GM18951 (cell line): Measurements from ENCODE around the gene IMPA2.

Experiments
- POLR2A ChIP-seq: IDR thresholded peaks from 4 replicates; pipeline ENCODE4 v1.6.1; 2011; ENCODE audit warnings: mild to moderate bottlenecking; ENCODE audit not compliant: insufficient read length, insufficient read depth; ENCODE audit errors: extremely low read depth
- in situ Hi-C: fragments of 300-500 bp; cut with MboI; formaldehyde crosslinking; loops from one replicate; pipeline ENCODE4 v1.12.0; 2022; ENCODE audit warnings: low sequenced_read_pairs, mixed read lengths, inconsistent platforms; ENCODE audit not compliant: unreplicated experiment

IMPA2 gene

DNA sequence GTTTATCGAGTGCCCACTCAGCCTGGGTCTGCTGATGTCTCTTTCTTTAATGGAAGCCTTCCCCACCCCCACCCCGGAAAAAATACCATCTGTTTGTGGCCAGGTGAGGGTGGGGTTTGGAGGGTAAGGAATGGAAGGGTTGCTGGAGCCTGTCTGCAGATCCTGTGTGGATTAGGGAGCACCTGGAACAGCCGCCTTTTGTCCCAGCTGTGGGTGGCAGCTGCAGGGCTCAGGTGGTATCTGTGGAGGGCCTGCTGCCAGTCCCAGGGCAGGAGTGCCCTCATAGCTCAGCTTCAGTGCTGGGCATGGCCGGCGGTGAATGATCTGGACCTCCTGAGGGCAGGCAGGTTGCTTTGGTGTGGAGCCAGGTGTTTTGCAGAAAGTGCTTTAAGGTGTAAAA lies 45.3 kb downstream of the IMPA2 start:
- in situ Hi-C loops, result no loop called here
- TF ChIP-seq POLR2A, result no peak

DNA sequence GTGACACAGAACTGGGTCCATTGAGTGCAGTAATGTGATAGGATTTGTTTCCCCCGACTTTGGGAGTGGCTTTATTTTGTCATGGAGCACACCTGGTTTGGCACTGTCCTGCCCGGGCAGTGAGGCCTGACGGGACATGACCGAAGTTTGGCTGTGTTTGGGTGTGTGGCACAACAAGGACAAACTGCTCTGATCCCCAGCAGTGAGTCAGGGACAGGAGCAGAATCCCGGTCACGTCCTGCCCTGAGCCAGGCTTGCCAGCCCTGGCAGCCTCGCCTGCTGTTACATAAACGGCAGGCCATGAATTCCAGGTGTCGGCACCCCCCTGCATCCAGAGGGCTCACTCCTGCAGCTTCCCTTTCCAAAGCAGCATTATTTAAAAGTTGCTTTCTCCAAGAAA lies 45.7 kb downstream of the IMPA2 start:
- no peak for TF ChIP-seq POLR2A
- in situ Hi-C loops, result no loop called here

DNA sequence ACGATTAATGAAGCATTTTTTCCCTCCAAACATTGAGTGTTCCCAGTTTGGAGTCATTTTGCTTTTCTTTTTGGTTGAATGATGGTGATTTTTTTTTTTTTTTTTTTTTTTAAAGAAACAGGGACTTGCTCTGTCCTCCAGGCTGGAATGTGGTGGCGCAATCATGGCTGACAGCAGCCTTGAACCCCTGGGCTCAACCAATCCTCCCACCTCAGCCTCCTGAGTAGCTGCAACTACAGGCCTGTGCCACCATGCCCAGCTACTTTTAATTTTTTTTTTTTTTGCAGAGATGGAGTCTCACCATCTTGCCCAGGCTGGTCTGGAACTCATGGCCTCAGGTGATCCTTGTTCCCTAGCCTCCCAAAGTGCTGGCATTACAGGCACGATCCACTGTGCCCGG lies 46.2 kb downstream of the IMPA2 start:
- no peak for TF ChIP-seq POLR2A
- in situ Hi-C loops, result no loop called here

DNA sequence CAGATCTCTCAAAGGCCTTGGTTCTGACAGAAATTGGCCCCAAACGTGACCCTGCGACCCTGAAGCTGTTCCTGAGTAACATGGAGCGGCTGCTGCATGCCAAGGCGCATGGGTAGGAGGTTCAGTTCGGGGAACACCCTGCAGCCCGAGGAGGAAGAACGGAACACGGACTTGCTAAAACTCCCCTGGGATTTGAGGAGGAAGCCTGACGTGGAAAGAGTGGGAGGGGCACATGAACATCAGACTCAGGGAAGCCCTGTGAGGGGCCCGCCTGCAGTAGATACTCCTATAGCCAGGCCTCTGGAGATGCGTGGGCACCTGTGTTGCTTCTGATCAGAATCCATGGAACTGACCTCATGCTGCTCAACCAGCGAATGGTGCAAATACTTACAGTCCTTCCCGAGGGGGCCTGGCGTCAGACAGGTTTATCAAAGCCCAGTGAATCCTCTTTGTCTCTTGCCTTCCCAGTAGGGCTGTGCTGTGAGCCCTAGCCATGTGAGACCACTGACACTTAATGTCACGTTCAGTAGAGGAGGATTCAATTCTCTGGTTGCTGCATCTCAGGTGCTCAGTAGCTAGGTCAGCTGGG lies 46.8 kb downstream of the IMPA2 start:
- no peak for TF ChIP-seq POLR2A

DNA sequence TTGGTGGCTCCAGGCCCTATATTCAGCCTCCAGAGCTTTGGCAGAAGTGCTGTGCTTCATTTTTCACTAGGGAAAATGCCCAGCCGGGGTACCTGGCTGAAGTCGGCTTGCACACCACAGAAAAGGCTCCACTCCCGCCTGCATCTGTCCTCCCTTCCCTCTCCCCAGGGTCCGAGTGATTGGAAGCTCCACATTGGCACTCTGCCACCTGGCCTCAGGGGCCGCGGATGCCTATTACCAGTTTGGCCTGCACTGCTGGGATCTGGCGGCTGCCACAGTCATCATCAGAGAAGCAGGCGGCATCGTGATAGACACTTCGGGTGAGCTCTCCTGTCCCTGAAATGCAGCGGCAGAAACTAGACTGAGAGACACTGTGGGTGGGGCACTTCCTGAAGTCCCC lies 47.4 kb downstream of the IMPA2 start:
- in situ Hi-C loops, result no loop called here
- no peak for TF ChIP-seq POLR2A

More for the DNA sequence above, 46.8 kb downstream of the IMPA2 start:
- in situ Hi-C loops, result no loop called here

DNA sequence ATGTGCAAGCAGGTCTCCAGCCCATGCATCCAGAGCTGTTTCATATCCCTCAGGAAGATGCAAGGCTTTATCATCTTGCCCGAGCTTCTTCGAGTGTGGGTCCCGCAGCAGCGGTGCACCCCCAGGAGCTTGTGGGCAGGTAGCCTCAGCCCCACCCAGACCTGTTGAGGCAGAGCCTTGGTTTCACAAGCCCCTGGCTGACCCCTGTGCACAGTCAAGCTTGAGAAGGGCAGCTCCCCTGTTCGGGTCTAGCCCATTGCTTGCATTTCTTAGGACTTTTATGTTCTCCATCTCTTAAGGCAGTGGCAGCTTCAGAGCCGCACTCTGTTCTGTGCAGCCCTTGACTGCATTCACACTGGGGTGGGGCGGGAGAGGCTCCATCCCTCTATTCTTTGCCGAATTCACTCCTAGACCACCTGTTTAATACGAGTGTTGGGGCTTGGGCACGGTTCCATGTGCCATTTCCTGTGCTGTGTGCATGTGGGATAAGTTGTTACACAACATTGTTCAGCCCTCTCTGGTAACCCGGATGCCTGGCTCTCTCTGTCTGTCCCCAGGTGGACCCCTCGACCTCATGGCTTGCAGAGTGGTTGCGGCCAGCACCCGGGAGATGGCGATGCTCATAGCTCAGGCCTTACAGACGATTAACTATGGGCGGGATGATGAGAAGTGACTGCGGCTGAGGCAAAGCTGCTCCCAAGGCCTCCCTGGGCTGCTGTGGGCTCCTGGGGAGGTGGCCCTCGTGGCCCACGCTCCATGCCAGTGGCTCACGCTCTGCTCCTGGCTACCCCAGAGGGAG lies 48.7 kb downstream of the IMPA2 start:
- in situ Hi-C loops, result no loop called here
- no peak for TF ChIP-seq POLR2A

DNA sequence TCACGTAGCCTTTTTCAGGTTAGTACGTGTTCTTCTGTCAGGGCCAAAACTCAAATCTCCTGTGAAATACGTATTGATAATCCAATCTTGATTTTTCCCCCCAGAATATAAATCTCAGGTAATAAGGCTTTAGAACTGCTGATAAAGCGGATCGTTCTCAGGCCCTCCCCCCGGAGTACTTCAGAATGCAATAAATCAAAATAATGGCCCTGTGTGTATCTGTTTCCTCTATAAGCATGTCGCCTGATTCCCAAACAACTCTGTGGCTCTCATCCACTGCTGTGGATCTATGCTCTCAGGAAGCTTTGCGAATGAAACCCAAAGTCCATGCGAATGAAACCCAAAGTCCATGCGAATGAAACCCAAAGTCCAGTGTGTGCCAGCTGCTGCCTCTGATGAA lies 49.4 kb downstream of the IMPA2 start:
- TF ChIP-seq POLR2A, result no peak
- in situ Hi-C loops, result no loop called here

DNA sequence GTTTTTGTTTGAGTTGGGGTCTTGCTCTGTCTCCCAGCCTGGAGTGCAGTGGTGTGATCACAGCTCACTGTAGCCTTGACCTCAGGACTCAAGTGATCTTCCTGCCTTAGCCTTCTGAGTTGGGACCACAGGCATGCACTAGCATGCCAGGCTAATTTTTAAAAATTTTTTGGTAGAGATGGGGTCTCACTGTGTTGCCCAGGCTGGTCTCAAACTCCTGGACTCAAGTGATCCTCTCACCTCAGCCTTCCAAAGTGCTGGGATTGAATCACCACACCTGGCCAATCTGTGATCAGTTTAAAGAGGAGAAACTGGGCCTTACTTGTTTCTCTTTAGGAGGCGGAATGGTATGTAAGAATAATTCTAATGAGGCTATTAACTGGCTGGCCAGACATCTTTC lies 49.9 kb downstream of the IMPA2 start:
- TF ChIP-seq POLR2A, result no peak
- in situ Hi-C loops, result no loop called here

DNA sequence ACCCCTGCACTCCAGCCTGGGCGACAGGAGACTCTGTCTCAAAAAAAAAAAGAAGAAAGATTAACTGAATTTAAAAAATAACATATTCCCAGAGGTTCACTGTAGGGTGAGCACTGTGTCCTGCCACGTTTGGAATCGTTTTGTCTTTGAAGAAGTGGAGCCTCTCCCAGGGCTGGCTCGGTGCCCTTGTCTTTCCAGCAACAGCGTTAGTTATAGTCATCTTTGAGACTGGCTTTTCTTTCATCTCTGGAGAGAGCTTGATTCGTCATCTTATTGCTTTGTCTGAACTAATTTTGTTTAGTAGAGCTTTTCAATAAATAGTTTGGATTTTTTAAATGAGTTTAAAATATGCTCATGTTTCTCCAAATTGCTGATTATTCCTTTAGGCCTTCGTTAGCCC lies 50.5 kb downstream of the IMPA2 start:
- in situ Hi-C loops, result no loop called here
- no peak for TF ChIP-seq POLR2A

DNA sequence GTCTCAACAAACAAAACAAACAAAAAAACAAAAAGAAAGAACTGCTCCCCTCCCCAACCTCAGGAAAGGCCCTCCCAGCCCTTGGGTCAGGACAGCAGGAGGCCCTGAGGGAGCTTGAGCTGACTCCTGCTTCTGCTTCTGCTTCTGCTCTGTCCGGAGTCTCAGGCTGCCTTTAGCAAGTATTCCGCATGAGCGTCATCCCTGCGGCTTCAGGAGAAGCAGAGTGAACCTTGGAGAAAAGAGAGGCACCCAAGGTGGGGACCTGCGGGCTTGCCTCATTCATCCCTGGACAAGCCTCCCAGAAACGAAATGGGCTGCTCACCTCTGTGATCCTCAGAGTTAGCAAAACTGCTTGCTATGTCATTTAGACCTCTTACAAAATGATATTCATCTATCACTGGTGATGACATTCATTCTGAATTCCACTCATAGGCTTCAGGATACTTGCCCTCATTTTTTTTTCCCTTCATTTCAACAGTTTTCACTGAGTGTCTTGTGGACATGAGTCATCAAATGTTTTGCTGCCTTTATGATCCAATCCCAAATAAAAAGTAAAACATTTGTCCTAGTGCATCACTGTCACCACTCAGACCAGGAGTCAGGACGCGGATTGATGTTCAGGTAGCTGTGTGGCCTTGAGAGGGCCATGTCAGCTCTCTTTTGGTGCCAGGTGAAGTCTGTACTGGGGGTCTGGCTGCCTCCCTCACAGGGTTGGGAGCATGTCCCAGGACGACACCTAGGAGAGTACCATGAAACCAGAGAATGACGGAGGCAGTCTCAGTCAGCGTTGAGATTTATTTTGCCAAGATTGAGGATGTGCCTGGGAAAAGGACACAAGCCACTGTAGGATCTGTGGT lies 51.7 kb downstream of the IMPA2 start:
- in situ Hi-C loops, result no loop called here
- no peak for TF ChIP-seq POLR2A

DNA sequence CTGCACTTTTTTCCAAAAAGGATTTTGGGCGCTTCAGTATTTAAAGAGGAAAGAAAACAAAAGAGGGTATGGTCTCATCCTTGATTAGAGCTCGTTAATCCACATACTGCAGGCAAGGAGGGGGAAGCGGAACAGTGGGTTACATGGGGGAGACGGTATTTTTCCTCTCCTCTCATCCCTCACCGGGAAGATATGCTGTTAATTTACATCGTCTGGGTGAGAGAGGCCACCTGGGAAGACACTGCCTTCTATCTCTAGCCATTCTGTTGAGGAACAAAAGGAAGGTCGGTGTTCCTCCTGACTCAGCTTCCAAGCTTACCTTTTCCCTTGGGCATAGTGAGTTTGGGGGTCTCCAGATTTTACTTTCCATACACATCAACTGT lies 52.3 kb downstream of the IMPA2 start:
- TF ChIP-seq POLR2A, result no peak
- in situ Hi-C loops, result no loop called here

DNA sequence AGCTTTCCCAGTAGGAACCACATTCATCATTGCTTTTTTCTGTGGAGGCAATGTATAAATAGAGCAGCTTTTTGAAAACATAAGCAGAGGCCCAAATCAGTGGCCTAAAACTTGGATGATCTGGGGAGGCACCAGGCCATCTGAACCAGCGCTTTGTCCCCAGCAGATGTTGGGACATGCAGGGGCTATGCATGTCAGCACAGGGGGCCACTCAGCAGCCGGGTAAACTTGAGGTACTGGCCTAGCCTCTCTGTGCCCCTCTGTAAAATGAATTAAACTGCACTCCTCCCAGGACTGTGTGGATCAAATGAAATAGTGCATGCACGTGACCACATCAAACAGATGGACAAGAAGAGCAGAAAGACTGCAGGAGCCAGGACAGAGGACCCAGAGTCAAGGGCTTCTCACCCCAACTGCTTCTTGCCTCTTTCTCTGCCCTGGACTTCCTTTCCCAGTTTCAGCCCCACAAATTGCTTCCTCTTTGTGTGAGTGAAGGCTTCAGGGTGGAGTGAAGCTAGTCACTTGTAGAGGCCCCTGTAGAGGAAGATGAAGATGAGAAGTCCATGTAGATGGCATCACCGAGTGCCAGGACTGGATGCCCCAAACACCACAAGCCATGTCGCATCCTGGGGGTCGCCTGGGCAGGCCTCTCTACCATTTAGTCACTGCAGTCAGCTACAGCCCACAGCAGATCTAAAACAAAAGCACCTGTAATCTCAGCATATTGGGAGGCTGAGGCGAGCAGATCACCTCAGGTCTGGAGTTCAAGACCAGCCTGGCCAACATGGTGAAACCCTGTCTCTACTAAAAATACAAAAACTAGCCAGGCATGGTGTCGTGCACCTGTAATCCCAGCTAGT lies 53.2 kb downstream of the IMPA2 start:
- in situ Hi-C loops, result no loop called here
- TF ChIP-seq POLR2A, result no peak

DNA sequence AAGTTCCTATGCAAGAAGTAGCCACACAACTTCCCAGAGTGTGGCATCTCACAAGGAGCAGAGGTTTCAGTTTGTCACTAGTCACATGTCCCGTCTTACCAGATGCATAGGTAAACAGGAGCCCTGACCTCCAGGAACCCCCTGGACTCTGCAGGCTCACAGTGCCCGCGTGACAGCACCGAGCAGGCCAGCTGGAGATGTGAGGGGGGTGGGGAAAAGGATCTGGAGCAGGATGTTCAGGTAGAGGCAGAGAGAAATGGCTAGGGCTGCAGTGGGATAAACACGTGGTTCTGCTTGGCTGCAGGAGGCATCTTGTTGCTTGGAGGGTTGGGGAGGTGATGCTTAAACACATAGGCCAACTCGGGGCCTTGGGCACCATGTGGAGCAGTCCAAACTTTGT lies 54.2 kb downstream of the IMPA2 start:
- in situ Hi-C loops, result no loop called here
- no peak for TF ChIP-seq POLR2A
